Uterus (tissue), 2 donors: Measurements from ENCODE around the gene DGKH.

Experiments used
- CTCF ChIP-seq, 4 experiments: fragments of 200-600 bp in 2 of 4; fragments of 450-650 bp in 2 of 4; sonication (generic) in 2 of 4; IDR thresholded peaks; one replicate each; pipeline ENCODE4 v1.5.1; 2016 to 2019; ENCODE audit warnings: antibody characterized with exemption in 4 of 4, mild to moderate bottlenecking in 2 of 4, moderate library complexity in 1 of 4
- POLR2A ChIP-seq, 2 donors: fragments of 450-650 bp; IDR thresholded peaks; one replicate each; pipeline ENCODE4 v1.6.1; 2016; ENCODE audit warnings: antibody characterized with exemption in 2 of 2, mild to moderate bottlenecking in 1 of 2, moderate library complexity in 1 of 2

- no peak for TF ChIP-seq CTCF (IDR thresholded peaks at IDR 0.05)
- TF ChIP-seq POLR2A (IDR thresholded peaks at IDR 0.05): no peak
Observed at GRCh38 chr13:42056583-42056982, 8.1 kb downstream of the DGKH start.
